ENCODE results near the gene KPNA6.

GRCh38 chr1:32197074-32197473 is 89.2 kb downstream of the KPNA6 start:
- no peak for TF ChIP-seq SUZ12 (IDR thresholded peaks at IDR 0.05; ENCODE audit: low read depth, low read length)
- TF ChIP-seq ZBTB20 (CRISPR knock-in tag; IDR thresholded peaks at IDR 0.05; ENCODE audit: borderline replicate concordance, low read depth): no peak
